ENCODE data around the gene PNMA6A.
"Not testable (repeated sequence)": the region's sequence is repeated elsewhere in the genome, so short reads cannot be mapped to it uniquely, and the experiment has no call there.

PNMA6A gene

DNA sequence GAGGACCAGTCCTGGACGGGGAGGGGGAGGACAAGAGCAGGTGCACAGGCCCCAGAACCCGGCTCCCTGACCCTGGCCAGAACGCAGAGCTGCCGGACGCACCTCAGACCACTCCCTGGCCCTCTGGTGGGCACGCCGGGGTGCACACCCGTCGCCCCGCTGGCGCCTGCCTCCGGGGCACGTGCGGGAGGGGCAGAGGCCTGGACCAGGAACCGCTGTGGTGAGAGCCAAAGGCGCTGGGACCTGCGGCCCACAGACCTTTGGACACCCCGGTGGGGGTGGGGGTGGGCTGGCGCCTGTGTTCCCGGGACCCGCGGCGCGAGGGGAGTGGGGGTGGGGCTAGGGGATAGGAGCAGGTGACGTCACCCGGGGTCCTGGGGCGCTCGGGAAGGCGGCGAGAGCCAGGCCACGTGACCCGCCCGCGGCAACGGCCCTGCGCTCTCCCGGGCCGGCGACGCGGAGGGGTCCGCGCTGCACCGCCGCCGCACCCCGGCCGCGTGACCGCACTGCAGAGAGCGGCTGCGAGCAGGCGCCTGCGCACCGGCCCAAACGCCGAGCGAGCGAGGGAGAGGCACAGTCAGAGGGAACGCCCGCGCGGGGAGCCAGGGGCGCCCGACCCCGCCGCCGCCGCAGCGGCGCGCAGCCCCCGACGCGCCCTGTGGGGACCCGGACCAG lies at the start of gene PNMA6A:
Gene PNMA6A (plus strand): TSS at position 546 of the 675 bp plus-strand sequence. CDS start 609 bp downstream, outside the sequence.
- DNase-seq: not testable (repeated sequence)

- DNase-seq: not testable (repeated sequence)
Observed at GRCh38 chrX:153026501-153026900, 45.8 kb upstream of the PNMA6A start.

DNA sequence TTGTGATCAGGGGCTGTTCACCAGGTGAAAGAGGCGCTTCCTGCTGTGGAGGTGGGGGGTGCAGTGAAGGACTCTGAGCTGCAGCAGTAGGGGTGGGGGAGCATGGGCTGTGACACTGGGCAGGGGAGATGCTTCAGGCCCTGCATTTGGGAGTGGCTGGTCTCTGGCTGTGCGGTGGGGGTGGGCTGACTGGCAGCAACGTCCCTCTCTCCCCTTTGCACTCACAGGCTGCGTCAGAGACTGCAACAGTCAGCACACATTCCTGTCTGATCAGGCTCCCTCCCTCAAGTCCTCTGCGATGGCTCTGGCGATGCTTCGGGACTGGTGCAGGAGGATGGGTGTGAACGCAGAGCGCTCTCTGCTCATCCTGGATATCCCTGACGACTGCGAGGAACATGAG lies 43.8 kb upstream of the PNMA6A start:
- DNase-seq: not testable (repeated sequence)

- no peak for DNase-seq
Observed at GRCh38 chrX:153029162-153029561, 43.1 kb upstream of the PNMA6A start.

DNA sequence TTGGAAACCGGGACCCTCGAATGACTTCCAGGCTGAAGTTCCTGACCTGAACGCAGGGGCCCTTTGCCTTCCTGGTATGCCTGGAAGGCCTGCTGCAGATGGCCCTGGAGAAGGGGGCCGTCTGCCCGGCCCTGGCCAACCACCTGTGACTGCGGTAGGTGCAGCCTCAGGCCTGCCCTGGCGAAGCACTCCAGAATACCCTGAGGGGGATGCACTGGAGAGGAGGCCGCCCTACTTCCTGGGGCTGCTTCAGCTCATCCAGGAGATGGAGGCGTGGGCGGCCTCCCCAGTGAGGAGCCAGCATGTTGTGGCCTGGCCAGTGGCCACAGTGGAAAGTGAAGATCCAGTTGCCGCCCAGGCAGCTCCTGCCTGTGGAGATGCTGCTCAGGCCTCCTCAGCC lies 42.4 kb upstream of the PNMA6A start:
- no peak for DNase-seq

DNA sequence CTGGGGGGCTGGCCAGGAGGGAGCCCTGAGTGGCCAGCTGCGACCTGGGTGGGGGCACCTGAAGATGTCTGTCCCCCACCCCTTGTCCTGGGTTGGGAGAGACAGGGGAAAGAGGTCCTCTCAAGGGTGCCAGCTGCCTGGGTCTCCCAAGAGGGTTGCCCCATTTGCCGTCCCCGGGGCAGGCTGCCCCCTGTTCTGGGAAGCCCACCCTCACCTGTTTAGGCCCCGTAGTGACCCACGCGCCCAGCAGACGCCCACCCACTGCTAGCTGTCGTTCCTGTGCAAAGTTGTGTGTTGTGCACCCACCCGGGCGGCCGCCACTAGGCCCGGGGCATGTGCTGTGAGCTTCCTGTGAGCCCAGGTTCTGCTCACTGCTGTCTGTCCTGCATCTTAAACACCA lies 41.5 kb upstream of the PNMA6A start:
- DNase-seq: no peak

- no peak for DNase-seq
Observed at GRCh38 chrX:153032397-153033118, 39.7 kb upstream of the PNMA6A start.

- DNase-seq: no peak
Observed at GRCh38 chrX:153049093-153049492, 23.2 kb upstream of the PNMA6A start.

DNA sequence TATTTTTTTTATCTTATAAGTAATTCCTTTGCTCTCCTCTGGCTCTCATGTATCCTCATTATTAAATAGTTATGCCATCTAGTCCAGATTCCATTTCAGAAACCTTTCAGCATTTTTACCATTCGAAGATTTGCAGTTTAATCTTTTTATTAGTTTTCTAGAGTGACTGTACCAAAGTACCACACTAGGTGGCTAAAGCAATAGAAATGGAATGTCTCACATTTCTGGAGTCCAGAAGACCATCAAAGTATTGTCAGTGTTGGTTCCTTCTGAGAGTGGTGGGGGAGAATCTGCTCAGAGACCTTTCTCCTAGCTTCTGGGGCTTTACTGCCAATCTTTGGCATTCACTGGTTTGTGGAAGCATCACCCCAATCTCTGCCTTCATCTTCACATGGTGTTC lies 19.7 kb upstream of the PNMA6A start:
- DNase-seq: no peak

DNA sequence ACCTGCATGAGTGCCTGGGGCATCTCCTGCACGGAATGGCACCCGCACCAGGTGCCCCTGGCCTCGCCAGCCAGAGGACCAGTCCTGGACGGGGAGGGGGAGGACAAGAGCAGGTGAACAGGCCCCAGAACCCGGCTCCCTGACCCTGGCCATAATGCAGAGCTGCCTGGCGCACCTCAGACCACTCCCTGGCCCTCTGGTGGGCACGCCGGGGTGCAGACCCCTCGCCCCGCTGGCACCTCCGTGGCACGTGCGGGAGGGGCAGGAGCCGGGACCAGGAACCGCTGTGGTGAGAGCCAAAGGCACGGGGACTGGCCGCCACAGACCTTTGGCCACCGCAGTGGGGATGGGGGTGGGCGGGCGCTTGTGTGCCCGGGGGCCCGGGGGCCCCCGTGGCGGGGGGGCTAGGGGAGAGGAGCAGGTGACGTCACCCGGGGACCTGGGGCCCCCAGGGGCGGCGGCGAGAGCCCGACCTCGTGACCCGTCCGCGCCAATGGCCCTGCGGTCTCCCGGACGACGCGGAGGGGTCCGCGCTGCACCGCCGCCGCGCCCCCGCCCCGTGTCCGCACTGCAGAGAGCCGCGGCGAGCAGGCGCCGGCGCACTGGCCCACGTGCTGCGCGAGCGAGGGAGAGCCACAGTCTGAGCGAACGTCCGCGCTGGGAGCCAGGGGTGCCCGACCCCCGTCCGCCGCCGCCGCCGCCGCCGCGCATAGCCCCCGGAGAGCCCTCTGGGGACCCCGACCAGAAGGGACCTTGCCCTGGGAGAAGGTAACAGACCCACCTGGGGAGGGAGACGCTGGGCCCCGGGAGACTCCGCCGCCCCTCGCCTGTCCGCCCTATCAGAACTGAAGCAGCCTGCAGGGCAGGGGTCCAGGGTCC lies 16.1 kb upstream of the PNMA6A start, which contains the start of gene PNMA3:
Gene PNMA3 (plus strand): TSS at position 600 of the 879 bp plus-strand sequence. CDS start 586 bp downstream, outside the sequence.
- DNase-seq: no peak

DNA sequence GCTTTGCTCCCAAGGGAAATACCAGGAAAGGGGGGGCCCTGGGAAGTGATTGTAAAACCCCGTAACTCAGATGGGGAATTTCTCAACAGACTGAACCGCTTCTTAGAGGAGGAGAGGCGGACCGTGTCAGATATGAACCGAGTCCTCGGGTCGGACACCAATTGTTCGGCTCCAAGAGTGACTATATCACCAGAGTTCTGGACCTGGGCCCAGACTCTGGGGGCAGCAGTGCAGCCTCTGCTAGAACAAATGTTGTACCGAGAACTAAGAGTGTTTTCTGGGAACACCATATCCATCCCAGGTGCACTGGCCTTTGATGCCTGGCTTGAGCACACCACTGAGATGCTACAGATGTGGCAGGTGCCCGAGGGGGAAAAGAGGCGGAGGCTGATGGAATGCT lies 15.0 kb upstream of the PNMA6A start:
- DNase-seq: no peak

- no peak for DNase-seq
Observed at GRCh38 chrX:153059191-153060094, 12.8 kb upstream of the PNMA6A start.

- DNase-seq: no peak
Observed at GRCh38 chrX:153060095-153060445, 12.2 kb upstream of the PNMA6A start.

GRCh38 chrX:153061732-153062131 lies 10.5 kb upstream of the PNMA6A start:
- DNase-seq: no peak

GRCh38 chrX:153063315-153063714 lies 8.9 kb upstream of the PNMA6A start:
- no peak for DNase-seq

DNA sequence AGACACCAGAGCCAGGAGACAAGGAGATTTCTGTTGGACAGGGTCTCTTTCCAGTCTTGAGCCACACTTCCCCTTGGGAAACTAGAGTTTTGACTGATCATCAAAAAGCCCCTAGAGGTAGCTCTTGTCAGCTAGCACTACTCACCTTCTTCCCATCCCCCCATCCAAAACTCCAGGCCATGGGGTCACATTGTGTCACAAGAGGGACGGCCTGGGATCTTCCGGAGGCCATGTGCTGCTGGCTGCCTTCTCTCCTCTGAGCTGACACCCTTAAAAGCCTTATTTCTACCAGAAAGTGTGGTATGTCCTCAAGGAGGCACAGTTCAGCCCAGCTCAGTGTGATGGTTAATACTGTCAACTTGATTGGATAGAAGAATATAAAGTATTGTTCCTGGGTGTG lies 8.2 kb upstream of the PNMA6A start:
- no peak for DNase-seq

GRCh38 chrX:153065389-153065788 lies 6.9 kb upstream of the PNMA6A start:
- no peak for DNase-seq

DNA sequence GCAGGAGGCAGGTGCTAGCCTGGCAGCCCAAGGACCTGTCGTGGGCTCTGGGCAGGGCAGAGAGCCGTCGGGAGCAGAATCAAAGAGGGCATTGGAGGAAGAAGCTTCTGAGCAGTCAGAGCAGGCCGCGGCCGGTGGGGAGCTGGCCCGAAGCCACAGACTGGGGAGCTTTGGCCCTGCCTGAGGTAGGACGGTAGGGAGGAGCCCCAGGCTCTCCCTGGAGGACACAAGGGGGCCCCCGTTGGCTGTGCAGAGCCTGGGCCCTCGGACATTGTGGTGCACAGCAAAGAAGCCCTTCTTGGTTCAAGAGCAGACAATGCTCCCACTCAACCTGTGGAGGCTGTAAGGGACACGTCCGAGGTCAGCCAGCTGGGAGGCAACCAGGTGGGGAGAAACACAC lies 5.9 kb upstream of the PNMA6A start:
- not testable (repeated sequence) for DNase-seq

DNA sequence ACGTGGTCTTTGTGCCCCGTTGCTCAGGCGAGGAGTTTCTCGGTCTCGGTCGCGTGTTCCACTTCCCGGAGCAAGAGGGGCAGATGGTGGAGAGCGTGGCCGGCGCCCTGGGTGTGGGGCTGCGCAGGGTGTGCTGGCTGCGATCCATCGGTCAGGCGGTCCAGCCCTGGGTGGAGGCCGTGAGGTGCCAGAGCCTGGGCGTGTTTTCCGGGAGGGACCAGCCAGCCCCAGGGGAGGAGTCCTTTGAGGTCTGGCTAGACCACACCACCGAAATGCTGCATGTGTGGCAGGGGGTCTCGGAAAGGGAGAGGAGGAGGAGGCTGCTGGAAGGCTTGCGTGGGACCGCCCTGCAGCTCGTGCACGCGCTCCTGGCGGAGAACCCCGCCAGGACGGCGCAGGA lies 1.1 kb downstream of the PNMA6A start:
- not testable (repeated sequence) for DNase-seq

GRCh38 chrX:153074262-153074899 lies 2.1 kb downstream of the PNMA6A start:
- no peak for DNase-seq

- DNase-seq: no peak
Observed at GRCh38 chrX:153074935-153075334, 2.7 kb downstream of the PNMA6A start.

- DNase-seq: no peak
Observed at GRCh38 chrX:153075366-153075765, 3.1 kb downstream of the PNMA6A start.

Measured in NCI-H1694 treated with DMSO at 0.1 percent for 48 hours (cell line).